Measurements from ENCODE around the gene ATRN.
A peak's percentile ranks its signal among the peaks of the same experiment; 100 is the strongest.
"Not testable (repeated sequence)": the region's sequence is repeated elsewhere in the genome, so short reads cannot be mapped to it uniquely, and the experiment has no call there.

Gene ATRN

DNA sequence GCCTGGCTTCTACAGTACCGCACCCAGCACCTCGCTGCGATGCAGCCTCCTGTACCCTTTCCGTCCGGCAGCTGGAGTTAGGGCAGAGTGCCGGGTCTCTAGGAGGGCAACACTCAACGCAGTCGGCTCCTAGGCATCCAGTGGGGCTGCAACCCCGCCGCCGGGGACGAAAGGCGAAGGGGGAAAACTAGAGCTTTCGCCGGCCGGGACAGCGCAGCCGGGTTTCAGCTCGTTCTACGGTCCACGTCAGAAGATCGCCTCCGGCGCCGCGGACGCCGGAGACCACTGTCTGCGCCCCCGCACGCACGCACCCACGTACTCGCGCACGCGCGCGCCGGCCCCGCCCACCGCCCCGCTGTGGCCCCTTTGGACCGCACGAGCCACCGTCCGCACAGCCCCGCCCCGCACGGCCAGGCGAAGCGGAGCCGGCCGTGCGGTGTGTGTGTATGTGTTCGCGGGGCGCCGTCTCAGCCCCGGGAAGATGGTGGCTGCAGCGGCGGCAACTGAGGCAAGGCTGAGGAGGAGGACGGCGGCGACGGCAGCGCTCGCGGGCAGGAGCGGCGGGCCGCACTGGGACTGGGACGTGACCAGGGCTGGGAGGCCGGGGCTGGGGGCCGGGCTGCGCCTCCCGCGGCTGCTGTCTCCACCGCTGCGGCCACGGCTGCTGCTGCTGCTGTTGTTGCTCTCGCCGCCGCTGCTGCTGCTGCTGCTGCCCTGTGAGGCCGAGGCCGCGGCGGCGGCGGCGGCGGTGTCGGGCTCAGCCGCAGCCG lies at the start of gene ATRN:
ATRN (plus strand) TSS at position 392 of the 770 bp plus-strand sequence; CDS start at position 482, 90 bp downstream.
- DNase-seq: peak; percentile 85 to 98 (median 88)
- intact Hi-C loops (cut with DNase I): loop anchor here (5.0 kb wide), 1 partner anchor 64 kb away; the partner anchor contains the start of gene DNAAF9

DNA sequence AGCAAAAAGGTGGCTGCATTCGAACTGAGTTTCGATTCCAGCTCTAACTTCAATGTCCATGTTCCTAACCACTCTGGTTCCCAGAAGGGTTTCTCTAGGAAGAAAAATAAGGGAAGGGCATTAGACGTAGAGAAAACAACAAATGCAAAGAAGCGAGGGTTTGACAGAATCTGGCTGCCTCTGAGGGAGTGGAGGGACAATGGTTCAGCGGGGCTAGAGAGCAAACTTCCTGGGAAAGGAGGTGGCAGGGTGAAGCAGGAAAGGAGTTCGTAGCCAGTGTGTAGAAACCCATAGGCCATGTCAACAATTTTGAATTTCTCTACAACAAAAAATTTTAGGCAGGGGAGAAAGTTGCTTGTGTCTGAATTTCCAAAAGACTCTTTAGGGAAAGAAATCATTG lies 48.8 kb upstream of the ATRN start:
- DNase-seq: no peak
- intact Hi-C loops (cut with DNase I): no loop called here

DNA sequence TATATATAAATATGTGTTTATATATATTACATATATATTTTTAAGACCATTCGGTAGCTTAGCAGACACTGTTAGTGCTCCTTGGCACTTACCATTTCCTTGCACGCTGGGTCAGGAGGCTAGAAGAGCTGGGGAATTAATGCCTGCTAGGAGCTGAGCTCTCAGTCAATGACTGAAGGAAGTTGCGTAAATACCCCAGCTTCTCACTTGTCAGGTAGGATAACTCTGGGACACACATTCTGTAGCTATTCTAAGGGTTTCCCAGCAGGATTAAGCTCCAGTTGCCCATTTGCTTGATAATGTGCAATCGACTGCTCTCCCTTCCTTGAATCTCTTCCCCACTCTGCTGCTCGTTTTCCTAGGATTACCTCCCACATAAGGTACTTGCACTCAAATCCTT lies 47.7 kb upstream of the ATRN start:
- intact Hi-C loops (cut with DNase I): no loop called here
- DNase-seq: no peak

GRCh38 chr20:3426766-3427165 lies 44.1 kb upstream of the ATRN start:
- DNase-seq; intact Hi-C loops (cut with DNase I): not testable (repeated sequence)

- intact Hi-C loops (cut with DNase I): no loop called here
- DNase-seq: no peak
Measured at GRCh38 chr20:3430376-3431069, 40.3 kb upstream of the ATRN start.

DNA sequence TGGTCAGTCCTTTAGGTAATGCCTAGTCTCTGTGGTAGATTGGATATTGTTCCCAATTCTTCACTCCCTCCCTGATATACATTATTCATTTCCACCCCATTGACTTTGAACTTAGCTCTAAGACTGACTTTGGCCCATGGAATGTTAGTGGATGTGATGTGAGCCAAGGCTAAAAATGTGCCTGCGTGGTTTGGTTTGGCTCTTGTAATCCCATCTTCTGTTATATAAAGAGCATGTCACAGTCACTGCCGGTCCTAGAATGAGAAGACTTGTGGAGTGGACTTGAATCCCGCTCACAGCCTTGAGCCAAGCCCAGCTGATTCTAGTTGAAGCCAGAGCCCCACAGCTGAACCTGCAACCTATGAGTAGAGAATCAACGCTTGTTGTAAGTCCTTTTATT lies 39.7 kb upstream of the ATRN start:
- intact Hi-C loops (cut with DNase I): no loop called here

DNA sequence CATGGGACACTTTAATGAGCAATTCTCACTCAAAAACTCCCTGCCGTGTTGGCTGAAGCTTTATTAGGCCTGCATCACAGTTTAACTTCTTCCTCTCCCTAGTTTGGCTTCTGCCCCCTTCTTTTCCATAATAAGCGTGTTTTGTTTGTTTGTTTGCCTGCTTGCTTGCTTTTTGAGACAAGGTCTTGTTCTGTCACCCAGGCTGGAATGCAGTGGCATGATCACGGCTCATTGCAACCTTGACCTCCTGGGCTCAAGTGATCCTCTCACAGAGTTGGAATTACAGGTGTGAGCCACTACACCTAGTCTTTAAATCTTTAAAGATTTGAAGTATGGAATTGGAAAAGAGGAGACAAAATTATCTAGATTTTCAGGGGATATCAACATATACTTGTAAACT lies 38.0 kb upstream of the ATRN start:
- DNase-seq: no peak
- intact Hi-C loops (cut with DNase I): no loop called here

More for the DNA sequence above, 39.7 kb upstream of the ATRN start:
- DNase-seq: no peak

DNA sequence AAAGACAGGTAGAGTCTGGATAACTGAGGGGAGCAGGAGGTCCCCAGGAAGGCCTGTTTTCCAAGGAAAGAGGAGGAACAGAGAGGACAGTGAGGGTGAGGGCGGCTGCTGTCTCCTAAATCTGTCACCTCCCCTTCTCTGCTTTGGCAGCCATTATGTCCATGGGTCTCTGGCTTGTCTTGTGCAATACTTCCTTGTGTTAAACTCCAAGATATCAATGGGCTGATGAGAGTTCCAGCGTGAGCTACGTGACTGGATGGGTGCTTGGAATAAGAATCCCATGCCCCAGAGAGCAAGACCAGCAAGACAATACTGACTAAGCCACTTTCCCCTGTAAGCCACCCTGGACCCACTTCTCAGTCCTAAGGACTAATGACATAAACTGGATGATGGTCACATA lies 37.1 kb upstream of the ATRN start:
- intact Hi-C loops (cut with DNase I): no loop called here
- DNase-seq: no peak

DNA sequence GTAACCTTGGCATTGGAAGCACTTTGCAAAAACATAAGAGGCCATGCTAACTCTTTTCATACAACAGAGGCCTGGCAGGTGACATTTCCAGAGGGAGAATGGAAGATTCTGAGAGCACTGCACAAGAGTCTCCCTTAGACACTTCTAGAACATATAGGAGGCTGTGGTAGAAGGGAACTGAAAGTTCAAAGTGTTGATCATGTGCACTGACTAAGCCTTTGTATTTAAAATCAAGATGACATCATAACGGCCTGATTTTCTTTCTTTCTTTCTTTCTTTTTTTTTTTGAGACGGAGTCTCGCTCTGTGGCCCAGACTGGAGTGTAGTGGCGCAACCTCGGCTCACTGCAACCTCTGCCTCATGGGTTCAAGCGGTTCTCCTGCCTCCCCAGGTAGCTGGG lies 36.6 kb upstream of the ATRN start:
- intact Hi-C loops (cut with DNase I): no loop called here
- DNase-seq: no peak

GRCh38 chr20:3436864-3437574 lies 33.8 kb upstream of the ATRN start:
- intact Hi-C loops (cut with DNase I): no loop called here
- no peak for DNase-seq

GRCh38 chr20:3446779-3447178 lies 24.0 kb upstream of the ATRN start:
- DNase-seq: no peak
- intact Hi-C loops (cut with DNase I): no loop called here

DNA sequence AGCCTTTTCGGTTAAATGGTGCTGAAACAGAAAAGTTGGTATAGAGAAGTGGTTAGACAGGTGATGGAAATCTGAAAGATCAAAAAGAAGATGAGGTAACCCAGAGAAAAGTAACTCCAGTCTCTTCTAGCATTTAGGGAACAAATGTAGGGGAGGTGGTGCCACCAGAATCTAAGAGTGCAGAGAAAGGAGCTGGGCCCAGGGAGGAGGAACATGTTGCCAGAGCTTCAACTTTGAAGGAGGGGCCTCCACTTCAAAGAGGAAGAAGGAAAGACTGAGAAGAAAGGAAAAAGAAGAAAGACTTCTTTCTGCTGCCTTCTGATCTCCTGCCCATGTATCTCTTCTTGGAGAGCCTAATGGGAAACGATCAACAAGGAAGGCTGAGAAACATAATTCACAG lies 23.5 kb upstream of the ATRN start:
- DNase-seq: no peak
- intact Hi-C loops (cut with DNase I): no loop called here

GRCh38 chr20:3449319-3449718 lies 21.5 kb upstream of the ATRN start:
- intact Hi-C loops (cut with DNase I): no loop called here
- DNase-seq: no peak

- intact Hi-C loops (cut with DNase I): no loop called here
- DNase-seq: no peak
Measured at GRCh38 chr20:3452136-3452535, 18.7 kb upstream of the ATRN start.

DNA sequence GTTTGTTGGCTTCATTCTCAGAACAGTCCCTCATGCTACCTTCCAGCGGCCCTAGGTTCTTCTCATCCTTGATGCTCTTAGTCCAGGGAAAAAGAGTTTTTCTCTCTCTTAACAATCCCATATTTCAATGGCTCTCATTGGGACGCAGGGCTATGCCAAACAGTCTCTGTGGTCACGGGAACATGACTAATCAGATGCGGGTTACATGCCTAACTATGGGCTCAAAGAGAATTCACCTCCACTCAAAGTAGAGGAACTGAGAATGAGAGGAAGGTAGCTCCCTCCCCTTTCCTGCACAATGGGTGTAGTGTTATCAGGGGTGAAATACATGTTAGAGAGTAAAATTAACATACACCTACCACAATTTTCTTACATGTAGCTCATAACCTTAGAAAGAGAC lies 18.1 kb upstream of the ATRN start:
- DNase-seq: no peak
- intact Hi-C loops (cut with DNase I): no loop called here

DNA sequence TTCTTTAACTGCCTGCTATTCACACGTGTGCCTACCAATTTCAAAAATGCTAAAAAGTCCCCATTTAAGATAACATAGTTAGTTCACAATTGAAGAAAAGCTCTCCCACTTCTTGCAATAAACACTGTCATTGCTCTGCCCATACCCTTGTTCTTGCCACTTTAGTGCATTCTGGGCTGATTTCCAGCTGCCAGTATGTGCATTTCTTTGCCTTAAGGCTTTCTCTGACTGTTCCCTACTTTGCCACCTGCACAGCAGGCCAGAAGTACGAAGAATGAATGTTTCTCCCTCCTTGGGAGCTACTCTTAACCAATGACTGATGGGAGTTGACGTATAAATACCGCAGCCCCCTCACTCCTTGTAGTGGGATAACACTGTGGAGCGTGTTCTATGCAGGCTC lies 16.0 kb upstream of the ATRN start:
- DNase-seq: no peak
- intact Hi-C loops (cut with DNase I): no loop called here

GRCh38 chr20:3456648-3457047 lies 14.2 kb upstream of the ATRN start:
- intact Hi-C loops (cut with DNase I): no loop called here
- DNase-seq: no peak

GRCh38 chr20:3459881-3460307 lies 10.9 kb upstream of the ATRN start:
- intact Hi-C loops (cut with DNase I): no loop called here
- no peak for DNase-seq

DNA sequence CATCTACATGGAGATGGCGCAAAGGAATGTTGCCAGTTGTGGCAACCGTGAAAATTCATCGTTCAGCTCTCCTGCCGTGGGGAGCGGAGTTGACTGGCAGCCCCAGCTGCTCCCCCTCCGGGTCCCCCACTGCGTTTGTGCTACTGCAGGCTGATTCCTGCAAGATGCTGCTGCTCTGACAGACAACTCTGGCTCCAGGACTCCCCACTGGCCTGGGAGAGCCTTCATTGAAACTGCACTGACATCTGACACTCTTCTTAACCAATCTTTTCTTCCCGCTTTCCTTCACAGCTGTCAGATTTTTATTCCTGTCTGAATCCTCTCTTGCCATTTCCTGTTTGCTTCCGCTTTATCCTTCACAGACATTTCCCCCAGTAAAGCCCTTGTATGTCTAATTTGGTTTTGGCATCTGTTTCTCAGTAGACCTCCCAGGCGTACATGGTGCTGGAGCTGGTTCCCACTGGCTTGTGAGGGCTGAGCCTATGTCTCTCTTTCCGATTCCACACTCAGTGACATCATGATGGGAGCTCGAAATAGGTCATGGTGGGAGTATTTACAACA lies 9.5 kb upstream of the ATRN start:
- DNase-seq: peak in 1 of 10 donors; percentile 78
- intact Hi-C loops (cut with DNase I): no loop called here

GRCh38 chr20:3461911-3462677 lies 8.7 kb upstream of the ATRN start:
- no peak for DNase-seq
- intact Hi-C loops (cut with DNase I): no loop called here

Data from posterior cingulate gyrus (tissue), 11 donors.